K562 (cell line): Measurements from ENCODE around the gene MND1. TPM values are rescaled to one million over a fixed set of nuclear protein-coding genes. Genes with fewer than 3 reads are reported as not detected.

ENCODE experiments used
- ARID1B ChIP-seq: fragments of 450-650 bp; IDR thresholded peaks from 2 replicates; pipeline ENCODE4 v1.6.1; 2016; ENCODE audit warnings: antibody characterized with exemption, mild to moderate bottlenecking, inconsistent platforms
- CC2D1A ChIP-seq: fragments of 450-650 bp; IDR thresholded peaks from 2 replicates; pipeline ENCODE4 v1.6.1; 2017; ENCODE audit warnings: mild to moderate bottlenecking
- CCNT2 ChIP-seq: IDR thresholded peaks from 2 replicates; pipeline ENCODE4 v1.6.1; 2011; ENCODE audit warnings: borderline replicate concordance, low read depth, mild to moderate bottlenecking, moderate library complexity, mixed read lengths, low read length; ENCODE audit not compliant: insufficient read length; ENCODE audit errors: extremely low read depth
- CEBPG ChIP-seq, 3 experiments: fragments of 200-800 bp in 1 of 3; sonication (Bioruptor generic) in 1 of 3; sonication (generic) in 1 of 3; formaldehyde crosslinking in 1 of 3; IDR thresholded peaks in 2 of 3; conservative IDR thresholded peaks in 1 of 3; 2 replicates each; pipeline versions ENCODE4 v1.6.1 to v1.8.0; 2016 to 2022; ENCODE audit warnings: missing compliant biosample characterization in 2 of 3, missing genetic modification characterization in 2 of 3, mild to moderate bottlenecking in 1 of 3, missing genetic modification reagents in 1 of 3
- ELF1 ChIP-seq: fragments of 200-800 bp; sonication (Bioruptor generic); IDR thresholded peaks from 2 replicates; pipeline ENCODE4 v1.6.1; 2016; ENCODE audit warnings: missing genetic modification characterization, missing compliant biosample characterization
- EP400 ChIP-seq: fragments of 450-650 bp; IDR thresholded peaks from 2 replicates; pipeline ENCODE4 v1.6.1; 2017; ENCODE audit warnings: antibody characterized with exemption, mild to moderate bottlenecking, moderate library complexity
- EZH2 ChIP-seq: IDR thresholded peaks from 2 replicates; pipeline ENCODE4 v1.6.1; 2012; ENCODE audit warnings: low read depth, mild to moderate bottlenecking, inconsistent platforms, low read length, borderline replicate concordance
- GABPB1 ChIP-seq: sonication (generic); formaldehyde crosslinking; IDR thresholded peaks from 2 replicates; pipeline ENCODE4 v1.8.0; 2022; ENCODE audit warnings: mild to moderate bottlenecking, missing genetic modification reagents
- HDAC1 ChIP-seq, 2 experiments: fragments of 450-650 bp; IDR thresholded peaks; 2 replicates each; pipeline ENCODE4 v1.6.1; 2016 to 2017; ENCODE audit warnings: inconsistent platforms in 1 of 2, mild to moderate bottlenecking in 1 of 2, moderate library complexity in 1 of 2
- ID3 ChIP-seq, 2 experiments: fragments of 250-450 bp in 1 of 2; fragments of 450-650 bp in 1 of 2; sonication (Bioruptor Pico) in 1 of 2; IDR thresholded peaks; 2 replicates each; pipeline versions ENCODE4 v1.6.1 to v1.8.0; 2016 to 2021; ENCODE audit warnings: mild to moderate bottlenecking in 2 of 2, moderate library complexity in 2 of 2, missing compliant biosample characterization in 1 of 2, missing genetic modification characterization in 1 of 2
- KAT8 ChIP-seq: fragments of 450-650 bp; IDR thresholded peaks from 2 replicates; pipeline ENCODE4 v1.6.1; 2016; ENCODE audit warnings: low read depth, mild to moderate bottlenecking
- POLR3G ChIP-seq: IDR thresholded peaks from 2 replicates; pipeline ENCODE4 v1.6.1; 2011; ENCODE audit not compliant: insufficient read length, insufficient replicate concordance; ENCODE audit errors: extremely low read depth
- RAD21 ChIP-seq, 2 experiments: fragments of 250-450 bp in 1 of 2; fragments of 450-650 bp in 1 of 2; sonication (Bioruptor Pico) in 1 of 2; formaldehyde crosslinking in 1 of 2; IDR thresholded peaks in 1 of 2; conservative IDR thresholded peaks in 1 of 2; 2 replicates each; pipeline versions ENCODE4 v1.4.0 to v1.8.0; 2020 to 2022; ENCODE audit warnings: mild to moderate bottlenecking in 2 of 2, moderate library complexity in 1 of 2
- SMARCC2 ChIP-seq: fragments of 450-650 bp; IDR thresholded peaks from 2 replicates; pipeline ENCODE4 v1.6.1; 2017; ENCODE audit warnings: antibody characterized with exemption, moderate library complexity, mild to moderate bottlenecking, low read depth
- SMC3 ChIP-seq: conservative IDR thresholded peaks from 2 replicates; pipeline ENCODE4 v1.6.1; 2011; ENCODE audit warnings: low read depth, low read length, improper control_type of control experiment; ENCODE audit not compliant: insufficient read depth
- ZNF175 ChIP-seq: fragments of 200-800 bp; sonication (Bioruptor generic); IDR thresholded peaks from 2 replicates; pipeline ENCODE4 v1.6.1; 2016; ENCODE audit warnings: low read depth, mild to moderate bottlenecking, missing genetic modification characterization, missing compliant biosample characterization
- polyA plus RNA-seq, 8 experiments: library from polyadenylated mRNA; depleted of rRNA in 4 of 8; stranded (reverse) in 5 of 8; unstranded in 3 of 8; fragments of >200 nt; fragmentation: Nextera tagmentation in 2 of 8; fragmentation: Illumina TruSeq in 1 of 8; extraction: Ambion mirVana in 2 of 8; extraction: Trizol in 1 of 8; gene quantifications; 2 replicates each; pipeline versions ENCODE4 v1.2.1 to v1.2.3, GENCODE V29; 2011 to 2014; ENCODE audit warnings: inconsistent platforms in 1 of 8, missing spikeins in 1 of 8
- total RNA-seq, 7 experiments: library from RNA; depleted of rRNA in 6 of 7; stranded (reverse); fragments of >200 nt in 6 of 7; fragmentation: Illumina TruSeq in 2 of 7; extraction: Trizol in 2 of 7; gene quantifications; 2 replicates each; pipeline versions ENCODE4 v1.2.1 to v1.2.3, GENCODE V29; 2011 to 2021; ENCODE audit warnings: low replicate concordance in 1 of 7
- TF ChIP-seq, protein P1 (sequence below): fragments of 200-800 bp; sonication (Bioruptor generic); IDR thresholded peaks from 2 replicates; pipeline ENCODE4 v1.6.1; 2016; ENCODE audit warnings: missing genetic modification characterization, missing compliant biosample characterization
- TF ChIP-seq, protein P2 (sequence below): fragments of 450-650 bp; formaldehyde crosslinking; IDR thresholded peaks from 2 replicates; pipeline ENCODE4 v1.4.0; 2020; ENCODE audit warnings: mild to moderate bottlenecking

Gene MND1
- total and polyA plus RNA-seq, 9 of the 15 experiments (the other 6 are each of a cell fraction or from before 2014, with no cell fraction given): 35.3 to 94.1 (median 59.9) TPM

- TF ChIP-seq ZNF175 (CRISPR knock-in tag): peak; percentile 69; the same call in 1 of the 2 replicates
- TF ChIP-seq HDAC1 (IDR thresholded peaks at IDR 0.05): peak in 1 of 2 experiments; percentile 45; a peak in 1 of 4 replicates
- TF ChIP-seq KAT8: peak; percentile 52; the same call in 1 of the 2 replicates
- TF ChIP-seq ID3 (CRISPR knock-in tag; IDR thresholded peaks at IDR 0.05): no peak
- TF ChIP-seq ID3 (tag; IDR thresholded peaks at IDR 0.05): peak; percentile 14; the same call in 1 of the 2 replicates
- TF ChIP-seq RAD21 (CRISPR knock-in tag; conservative IDR thresholded peaks at IDR 0.05 in 1 of 2, IDR thresholded peaks at IDR 0.05 in 1 of 2): peak; percentile 84 to 94
- peak; percentile 45; the same call in 1 of the 2 replicates for TF ChIP-seq CEBPG (CRISPR knock-in tag; IDR thresholded peaks at IDR 0.05)
- TF ChIP-seq CEBPG (tag; conservative IDR thresholded peaks at IDR 0.05 in 1 of 2, IDR thresholded peaks at IDR 0.05 in 1 of 2): peak; percentile 82 to 86
- peak; percentile 32; the same call in 1 of the 2 replicates for TF ChIP-seq EP400
- TF ChIP-seq SMC3: peak; percentile 84
- peak; percentile 56; the same call in 1 of the 2 replicates for TF ChIP-seq GABPB1
- TF ChIP-seq, protein P1, sequence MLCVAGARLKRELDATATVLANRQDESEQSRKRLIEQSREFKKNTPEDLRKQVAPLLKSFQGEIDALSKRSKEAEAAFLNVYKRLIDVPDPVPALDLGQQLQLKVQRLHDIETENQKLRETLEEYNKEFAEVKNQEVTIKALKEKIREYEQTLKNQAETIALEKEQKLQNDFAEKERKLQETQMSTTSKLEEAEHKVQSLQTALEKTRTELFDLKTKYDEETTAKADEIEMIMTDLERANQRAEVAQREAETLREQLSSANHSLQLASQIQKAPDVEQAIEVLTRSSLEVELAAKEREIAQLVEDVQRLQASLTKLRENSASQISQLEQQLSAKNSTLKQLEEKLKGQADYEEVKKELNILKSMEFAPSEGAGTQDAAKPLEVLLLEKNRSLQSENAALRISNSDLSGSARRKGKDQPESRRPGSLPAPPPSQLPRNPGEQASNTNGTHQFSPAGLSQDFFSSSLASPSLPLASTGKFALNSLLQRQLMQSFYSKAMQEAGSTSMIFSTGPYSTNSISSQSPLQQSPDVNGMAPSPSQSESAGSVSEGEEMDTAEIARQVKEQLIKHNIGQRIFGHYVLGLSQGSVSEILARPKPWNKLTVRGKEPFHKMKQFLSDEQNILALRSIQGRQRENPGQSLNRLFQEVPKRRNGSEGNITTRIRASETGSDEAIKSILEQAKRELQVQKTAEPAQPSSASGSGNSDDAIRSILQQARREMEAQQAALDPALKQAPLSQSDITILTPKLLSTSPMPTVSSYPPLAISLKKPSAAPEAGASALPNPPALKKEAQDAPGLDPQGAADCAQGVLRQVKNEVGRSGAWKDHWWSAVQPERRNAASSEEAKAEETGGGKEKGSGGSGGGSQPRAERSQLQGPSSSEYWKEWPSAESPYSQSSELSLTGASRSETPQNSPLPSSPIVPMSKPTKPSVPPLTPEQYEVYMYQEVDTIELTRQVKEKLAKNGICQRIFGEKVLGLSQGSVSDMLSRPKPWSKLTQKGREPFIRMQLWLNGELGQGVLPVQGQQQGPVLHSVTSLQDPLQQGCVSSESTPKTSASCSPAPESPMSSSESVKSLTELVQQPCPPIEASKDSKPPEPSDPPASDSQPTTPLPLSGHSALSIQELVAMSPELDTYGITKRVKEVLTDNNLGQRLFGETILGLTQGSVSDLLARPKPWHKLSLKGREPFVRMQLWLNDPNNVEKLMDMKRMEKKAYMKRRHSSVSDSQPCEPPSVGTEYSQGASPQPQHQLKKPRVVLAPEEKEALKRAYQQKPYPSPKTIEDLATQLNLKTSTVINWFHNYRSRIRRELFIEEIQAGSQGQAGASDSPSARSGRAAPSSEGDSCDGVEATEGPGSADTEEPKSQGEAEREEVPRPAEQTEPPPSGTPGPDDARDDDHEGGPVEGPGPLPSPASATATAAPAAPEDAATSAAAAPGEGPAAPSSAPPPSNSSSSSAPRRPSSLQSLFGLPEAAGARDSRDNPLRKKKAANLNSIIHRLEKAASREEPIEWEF (CRISPR knock-in tag): peak; percentile 53; the same call in 1 of the 2 replicates
- TF ChIP-seq, protein P2, sequence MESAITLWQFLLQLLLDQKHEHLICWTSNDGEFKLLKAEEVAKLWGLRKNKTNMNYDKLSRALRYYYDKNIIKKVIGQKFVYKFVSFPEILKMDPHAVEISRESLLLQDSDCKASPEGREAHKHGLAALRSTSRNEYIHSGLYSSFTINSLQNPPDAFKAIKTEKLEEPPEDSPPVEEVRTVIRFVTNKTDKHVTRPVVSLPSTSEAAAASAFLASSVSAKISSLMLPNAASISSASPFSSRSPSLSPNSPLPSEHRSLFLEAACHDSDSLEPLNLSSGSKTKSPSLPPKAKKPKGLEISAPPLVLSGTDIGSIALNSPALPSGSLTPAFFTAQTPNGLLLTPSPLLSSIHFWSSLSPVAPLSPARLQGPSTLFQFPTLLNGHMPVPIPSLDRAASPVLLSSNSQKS (CRISPR knock-in tag): no peak
- 0 out of 2 replicates have a peak, but pooled peaks have one; percentile 20 for TF ChIP-seq SMARCC2
- peak; percentile 83 for TF ChIP-seq ELF1 (tag)
- TF ChIP-seq EZH2: no peak
- no peak for TF ChIP-seq CCNT2
- peak; percentile 90 for TF ChIP-seq CC2D1A
- TF ChIP-seq POLR3G: no peak
- peak; percentile 41; the same call in 1 of the 2 replicates for TF ChIP-seq ARID1B
Measured at GRCh38 chr4:153432965-153433753, 88.7 kb downstream of the MND1 start (continued).
